ENCODE measurements around the gene CD302.

- TF ChIP-seq EZH2 (IDR thresholded peaks at IDR 0.05; ENCODE audit: borderline replicate concordance, low read length) (no peak), CTCF (conservative IDR thresholded peaks at IDR 0.05 in 1 of 2, IDR thresholded peaks at IDR 0.05 in 1 of 2; ENCODE audit: extremely low read depth in 1 of 2, insufficient read depth in 1 of 2, low read depth in 1 of 2, low read length in 2 of 2) (no peak)
These were observed 7.7 kb downstream of the CD302 start for GRCh38 chr2:159790323-159790722.

Measured in mammary epithelial cell (primary cell).